ENCODE measurements around the gene ARHGAP12. TPM values are rescaled to one million over a fixed set of nuclear protein-coding genes. Genes with fewer than 3 reads are reported as not detected.

ARHGAP12 gene
- total RNA-seq, 2 experiments from 2014 or later, result 11.8 to 14.5 TPM

DNA sequence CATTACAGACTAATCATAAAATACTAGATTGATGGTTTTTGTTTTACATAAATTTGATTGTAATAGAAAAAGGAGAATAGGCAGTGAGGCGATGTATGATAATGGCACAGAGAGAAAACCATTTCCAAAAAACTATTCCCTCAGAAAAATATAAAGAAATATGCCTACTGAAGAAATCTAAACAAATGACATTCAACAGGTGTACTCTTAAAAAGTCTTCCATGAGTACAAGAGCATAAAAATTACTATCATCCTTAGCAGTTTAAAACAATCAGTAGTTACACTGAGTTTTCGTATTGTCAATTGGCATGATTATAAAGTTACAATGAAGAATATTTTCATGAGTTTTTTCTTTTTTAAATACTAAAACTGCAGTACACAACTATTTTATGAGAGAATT, 75.0 kb downstream of the ARHGAP12 start:
- no peak overlapping the region for H3K27ac ChIP-seq (ENCODE audit: low read depth, low read length, poor library complexity, severe bottlenecking)
- TF ChIP-seq, protein P1, sequence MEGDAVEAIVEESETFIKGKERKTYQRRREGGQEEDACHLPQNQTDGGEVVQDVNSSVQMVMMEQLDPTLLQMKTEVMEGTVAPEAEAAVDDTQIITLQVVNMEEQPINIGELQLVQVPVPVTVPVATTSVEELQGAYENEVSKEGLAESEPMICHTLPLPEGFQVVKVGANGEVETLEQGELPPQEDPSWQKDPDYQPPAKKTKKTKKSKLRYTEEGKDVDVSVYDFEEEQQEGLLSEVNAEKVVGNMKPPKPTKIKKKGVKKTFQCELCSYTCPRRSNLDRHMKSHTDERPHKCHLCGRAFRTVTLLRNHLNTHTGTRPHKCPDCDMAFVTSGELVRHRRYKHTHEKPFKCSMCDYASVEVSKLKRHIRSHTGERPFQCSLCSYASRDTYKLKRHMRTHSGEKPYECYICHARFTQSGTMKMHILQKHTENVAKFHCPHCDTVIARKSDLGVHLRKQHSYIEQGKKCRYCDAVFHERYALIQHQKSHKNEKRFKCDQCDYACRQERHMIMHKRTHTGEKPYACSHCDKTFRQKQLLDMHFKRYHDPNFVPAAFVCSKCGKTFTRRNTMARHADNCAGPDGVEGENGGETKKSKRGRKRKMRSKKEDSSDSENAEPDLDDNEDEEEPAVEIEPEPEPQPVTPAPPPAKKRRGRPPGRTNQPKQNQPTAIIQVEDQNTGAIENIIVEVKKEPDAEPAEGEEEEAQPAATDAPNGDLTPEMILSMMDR (conservative IDR thresholded peaks at IDR 0.05; ENCODE audit: low read length), result no peak
- no peak for TF ChIP-seq EZH2phosphoT487 (IDR thresholded peaks at IDR 0.05; ENCODE audit: borderline replicate concordance, low read depth, low read length)
- no peak overlapping the region for H3K4me2 ChIP-seq (ENCODE audit: low read length)
- no peak overlapping the region for H3K4me3 ChIP-seq (ENCODE audit: low read depth, low read length, poor library complexity, severe bottlenecking)
- no peak for DNase-seq (ENCODE audit: low spot score)
- no peaks in the 10 kb centered on the region for H4K20me1 ChIP-seq (ENCODE audit: insufficient read depth, low read length)
- ChIA-PET CTCF (ENCODE audit: unreplicated experiment) (no interaction called here), POLR2A (interaction anchor here (0.6 to 0.9 kb wide), 2 partner anchors 93 to 162 kb away, joined by 3 to 4 read pairs; no protein-coding TSS in a partner anchor)
- no peaks in the 10 kb centered on the region for H3K79me2 ChIP-seq (ENCODE audit: insufficient read depth, low read depth, low read length)
- no peaks in the 10 kb centered on the region for H3K9me2 ChIP-seq (ENCODE audit: insufficient read depth, low read length)
- no TSS peak for BruUV-seq (replicated peaks)
- H3K4me1 ChIP-seq (ENCODE audit: insufficient read depth, low read length, poor library complexity, severe bottlenecking), result no peaks in the 10 kb centered on the region
- intact Hi-C loops (cut with micrococcal nuclease; ENCODE audit: unreplicated experiment), result no loop called here
- no peak overlapping the region for H2AFZ ChIP-seq (ENCODE audit: low read length)
- no peaks in the 10 kb centered on the region for H3K9me3 ChIP-seq (ENCODE audit: low read length)
- peaks cover 2% of the 10 kb centered on the region; the same call in 1 of the 2 replicates for H3K36me3 ChIP-seq (ENCODE audit: insufficient read depth, low read length)

DNA sequence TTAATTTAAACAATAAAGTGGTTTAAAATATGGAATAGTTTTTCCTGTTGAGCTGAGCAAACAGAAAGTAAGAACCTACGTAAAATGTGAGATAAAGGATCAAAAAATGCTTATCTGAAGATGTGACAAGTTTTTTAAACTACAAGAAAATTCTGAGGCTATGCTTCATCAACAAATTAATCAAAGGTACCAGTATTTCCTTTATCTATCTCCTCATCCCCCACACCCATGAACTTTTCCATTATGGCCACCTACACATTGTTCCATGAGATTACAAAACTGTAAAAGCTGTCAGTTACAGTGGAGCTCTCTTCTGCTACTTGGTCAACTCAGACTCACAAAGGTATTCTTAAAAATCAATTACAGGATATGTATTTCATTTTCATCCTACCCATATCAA, 77.4 kb downstream of the ARHGAP12 start:
- intact Hi-C loops (cut with micrococcal nuclease; ENCODE audit: unreplicated experiment), result no loop called here
- Histone ChIP-seq H2AFZ (ENCODE audit: low read length) (no peak overlapping the region), H3K4me1 (ENCODE audit: insufficient read depth, low read length, poor library complexity, severe bottlenecking) (no peaks in the 10 kb centered on the region), H3K36me3 (ENCODE audit: insufficient read depth, low read length) (no peaks in the 10 kb centered on the region), H3K9me3 (ENCODE audit: low read length) (no peaks in the 10 kb centered on the region), H3K79me2 (ENCODE audit: insufficient read depth, low read depth, low read length) (no peaks in the 10 kb centered on the region), H3K4me2 (ENCODE audit: low read length) (no peak overlapping the region), H3K27ac (ENCODE audit: low read depth, low read length, poor library complexity, severe bottlenecking) (no peak overlapping the region), H3K9me2 (ENCODE audit: insufficient read depth, low read length) (0 out of 2 replicates have a peak, but pooled peaks cover 3% of the 10 kb centered on the region), H4K20me1 (ENCODE audit: insufficient read depth, low read length) (no peaks in the 10 kb centered on the region), H3K4me3 (ENCODE audit: low read depth, low read length, poor library complexity, severe bottlenecking) (no peak overlapping the region)
- no peak for TF ChIP-seq EZH2phosphoT487 (IDR thresholded peaks at IDR 0.05; ENCODE audit: borderline replicate concordance, low read depth, low read length)
- TF ChIP-seq, protein P1 (conservative IDR thresholded peaks at IDR 0.05; ENCODE audit: low read length), result no peak
- DNase-seq (ENCODE audit: low spot score), result no peak
- BruUV-seq (replicated peaks), result no TSS peak
- ChIA-PET POLR2A (no interaction called here), CTCF (ENCODE audit: unreplicated experiment) (no interaction called here)

DNA sequence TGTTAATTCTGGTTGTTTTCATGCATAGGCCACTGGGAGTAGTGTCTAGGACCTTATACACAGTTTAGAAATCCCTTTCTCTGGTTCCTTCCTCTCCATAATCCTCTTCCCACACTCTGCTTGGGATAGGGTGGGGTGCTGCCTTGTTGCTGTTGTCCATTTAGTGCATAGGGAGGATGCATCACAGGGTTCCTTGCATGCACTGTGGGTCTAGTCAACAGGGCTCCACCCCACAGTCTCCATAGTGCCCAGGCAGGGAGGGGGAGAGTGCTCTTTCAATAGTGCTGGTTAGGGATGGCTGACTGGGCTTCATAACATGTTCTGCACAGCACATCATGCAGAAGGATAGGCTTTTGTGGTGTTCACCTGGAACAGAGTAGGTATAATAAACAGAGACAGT, 81.1 kb downstream of the ARHGAP12 start:
- DNase-seq (ENCODE audit: low spot score), result no peak
- Histone ChIP-seq H3K27ac (ENCODE audit: low read depth, low read length, poor library complexity, severe bottlenecking) (no peak overlapping the region), H3K79me2 (ENCODE audit: insufficient read depth, low read depth, low read length) (no peaks in the 10 kb centered on the region), H3K4me2 (ENCODE audit: low read length) (no peak overlapping the region), H4K20me1 (ENCODE audit: insufficient read depth, low read length) (no peaks in the 10 kb centered on the region), H2AFZ (ENCODE audit: low read length) (no peak overlapping the region), H3K36me3 (ENCODE audit: insufficient read depth, low read length) (no peaks in the 10 kb centered on the region), H3K4me1 (ENCODE audit: insufficient read depth, low read length, poor library complexity, severe bottlenecking) (no peaks in the 10 kb centered on the region), H3K9me3 (ENCODE audit: low read length) (no peaks in the 10 kb centered on the region), H3K9me2 (ENCODE audit: insufficient read depth, low read length) (0 out of 2 replicates have a peak, but pooled peaks cover 3% of the 10 kb centered on the region), H3K4me3 (ENCODE audit: low read depth, low read length, poor library complexity, severe bottlenecking) (no peak overlapping the region)
- POLR2A ChIA-PET, result no interaction called here
- BruUV-seq (replicated peaks), result no TSS peak
- intact Hi-C loops (cut with micrococcal nuclease; ENCODE audit: unreplicated experiment), result loop anchor here (10.0 kb wide), 1 partner anchor 347 kb away; no protein-coding TSS in a partner anchor
- CTCF ChIA-PET (ENCODE audit: unreplicated experiment), result no interaction called here
- no peak for TF ChIP-seq EZH2phosphoT487 (IDR thresholded peaks at IDR 0.05; ENCODE audit: borderline replicate concordance, low read depth, low read length)
- TF ChIP-seq, protein P1 (conservative IDR thresholded peaks at IDR 0.05; ENCODE audit: low read length), result no peak

Data from OCI-LY7 (cell line).